Measurements from ENCODE around the gene ANKRD1. TPM values are rescaled to one million over a fixed set of nuclear protein-coding genes. Genes with fewer than 3 reads are reported as not detected.
"Not testable (repeated sequence)": the region's sequence is repeated elsewhere in the genome, so short reads cannot be mapped to it uniquely, and the experiment has no call there.

The ANKRD1 gene
- total RNA-seq, 1 donor, result 16.4 TPM

GRCh38 chr10:90947030-90947960 is 26.4 kb upstream of the ANKRD1 start:
- peak; percentile 46 for DNase-seq (ENCODE audit: low read depth)
- TF ChIP-seq CTCF (IDR thresholded peaks at IDR 0.05; ENCODE audit: insufficient read depth, low read depth, low read length), result no peak
- H3K4me3 ChIP-seq (ENCODE audit: low read depth, low read length), result no peak overlapping the region

- no peak overlapping the region for H3K4me3 ChIP-seq (ENCODE audit: low read depth, low read length)
- no peak for TF ChIP-seq CTCF (IDR thresholded peaks at IDR 0.05; ENCODE audit: insufficient read depth, low read depth, low read length)
- DNase-seq (ENCODE audit: low read depth), result no peak
These were observed 24.7 kb upstream of the ANKRD1 start for GRCh38 chr10:90945491-90946070.

DNA sequence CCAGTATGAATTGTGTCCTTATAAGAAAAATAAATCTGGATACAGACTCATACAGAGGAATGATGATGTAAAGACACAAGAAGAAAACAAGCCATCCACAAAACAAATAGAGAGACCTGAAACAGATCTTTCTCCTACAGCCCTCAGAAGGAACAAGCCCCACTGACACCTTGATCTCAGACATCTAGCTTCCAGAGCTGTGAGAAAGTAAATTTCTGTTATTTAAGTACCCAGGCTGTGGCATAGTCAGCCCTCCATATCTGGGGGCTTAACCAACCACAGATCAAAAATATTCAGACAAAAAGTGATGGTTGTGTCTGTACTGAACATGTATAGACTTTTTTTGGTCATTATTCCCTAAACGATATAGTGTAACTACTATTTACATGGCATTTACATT is 23.9 kb upstream of the ANKRD1 start:
- no peak overlapping the region for H3K4me3 ChIP-seq (ENCODE audit: low read depth, low read length)
- TF ChIP-seq CTCF (IDR thresholded peaks at IDR 0.05; ENCODE audit: insufficient read depth, low read depth, low read length), result no peak
- no peak for DNase-seq (ENCODE audit: low read depth)

- not testable (repeated sequence) for DNase-seq (ENCODE audit: low read depth); H3K4me3 ChIP-seq (ENCODE audit: low read depth, low read length)
These were observed 22.1 kb upstream of the ANKRD1 start for GRCh38 chr10:90942980-90943379.

DNA sequence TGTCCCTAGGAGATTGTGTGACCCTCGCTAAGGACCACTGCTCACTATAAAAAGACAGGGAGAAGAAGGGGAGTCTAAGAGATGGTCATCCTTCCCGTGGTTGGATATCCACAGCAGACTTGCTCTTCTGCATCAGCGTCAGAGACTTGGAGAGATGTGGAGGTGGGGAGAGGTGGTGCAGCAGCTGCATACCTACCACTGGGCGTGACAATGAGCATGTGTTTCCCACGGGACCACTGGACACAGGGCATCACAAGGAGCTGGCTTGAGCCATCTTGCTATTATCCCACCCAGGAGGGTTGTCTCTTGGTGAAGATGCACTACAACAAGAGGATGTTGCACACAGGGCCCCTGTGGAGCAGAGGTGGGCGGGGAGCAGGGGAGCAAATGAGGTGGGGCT is 18.8 kb upstream of the ANKRD1 start:
- no peak overlapping the region for H3K4me3 ChIP-seq (ENCODE audit: low read depth, low read length)
- no peak for DNase-seq (ENCODE audit: low read depth)
- no peak for TF ChIP-seq CTCF (IDR thresholded peaks at IDR 0.05; ENCODE audit: insufficient read depth, low read depth, low read length)

DNA sequence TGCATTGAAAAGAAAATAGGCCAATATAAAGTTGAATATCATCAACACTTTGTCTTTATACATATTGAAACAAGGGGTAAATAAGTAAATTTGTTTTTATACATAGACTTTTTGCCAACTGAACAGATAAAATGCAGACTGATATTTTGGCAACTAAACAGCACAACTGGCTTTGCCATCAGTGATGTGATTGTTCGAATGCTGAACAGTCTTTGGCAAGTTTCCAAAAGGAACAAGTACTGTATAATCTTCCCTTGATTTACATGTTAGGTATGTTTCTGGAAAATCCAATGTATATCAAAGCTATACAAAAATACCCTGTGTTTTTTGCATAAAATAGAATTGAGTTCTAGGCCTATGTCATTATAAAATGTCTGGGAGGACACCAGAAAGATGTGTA is 18.2 kb upstream of the ANKRD1 start:
- TF ChIP-seq CTCF (IDR thresholded peaks at IDR 0.05; ENCODE audit: insufficient read depth, low read depth, low read length), result no peak
- DNase-seq (ENCODE audit: low read depth), result no peak
- H3K4me3 ChIP-seq (ENCODE audit: low read depth, low read length), result no peak overlapping the region

DNA sequence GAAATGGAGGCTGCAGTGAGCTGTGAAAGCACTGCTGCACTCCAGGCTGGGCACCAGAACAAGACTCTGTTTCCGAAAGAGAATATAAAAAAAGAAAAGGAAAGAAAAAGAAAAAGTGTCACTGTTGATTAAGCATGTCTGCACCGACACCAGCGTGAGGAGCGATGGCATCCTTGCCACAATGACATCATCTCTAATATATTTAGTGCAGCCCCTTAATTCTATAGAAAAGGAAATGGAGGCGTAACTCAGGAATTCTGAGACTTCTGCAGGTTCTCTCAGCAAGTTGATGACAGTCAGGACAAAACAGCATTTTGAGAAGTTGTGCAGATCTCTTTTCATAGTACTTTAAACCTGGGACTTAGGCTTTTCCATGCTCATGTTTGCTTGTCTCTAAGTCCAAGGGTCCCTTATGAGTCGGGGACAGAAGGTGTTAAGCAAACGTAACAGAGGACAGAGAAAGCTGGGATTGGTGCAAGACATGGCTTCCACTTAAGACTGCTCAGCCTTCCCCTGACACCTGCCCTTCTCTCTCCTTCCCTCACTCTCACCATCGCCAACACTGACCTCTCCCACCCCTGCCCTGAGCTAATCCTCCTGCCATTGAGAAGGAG is 16.9 kb upstream of the ANKRD1 start:
- TF ChIP-seq CTCF (IDR thresholded peaks at IDR 0.05; ENCODE audit: insufficient read depth, low read depth, low read length), result no peak
- H3K4me3 ChIP-seq (ENCODE audit: low read depth, low read length), result no peak overlapping the region
- DNase-seq (ENCODE audit: low read depth), result no peak

Data from fibroblast of villous mesenchyme (primary cell).